HTERT RPE-1 (cell line): ENCODE measurements around the gene DLGAP1.
"Not testable (repeated sequence)": the region's sequence is repeated elsewhere in the genome, so short reads cannot be mapped to it uniquely, and the experiment has no call there.

Source experiments
- in situ Hi-C: fragments of 300-500 bp; cut with MboI; formaldehyde crosslinking; loops from 4 replicates; pipeline ENCODE4 v1.14.3; 2020; ENCODE audit warnings: low sequenced_read_pairs

Gene DLGAP1

GRCh38 chr18:3581890-3582289 lies 873.2 kb downstream of the DLGAP1 start:
- in situ Hi-C loops: no loop called here

- in situ Hi-C loops: not testable (repeated sequence)
Measured at GRCh38 chr18:3580523-3581025, 874.5 kb downstream of the DLGAP1 start.

GRCh38 chr18:3579701-3580100 lies 875.4 kb downstream of the DLGAP1 start:
- in situ Hi-C loops: no loop called here

- in situ Hi-C loops: no loop called here
Measured at GRCh38 chr18:3578621-3579020, 876.5 kb downstream of the DLGAP1 start.

GRCh38 chr18:3577281-3577855 lies 877.7 kb downstream of the DLGAP1 start:
- in situ Hi-C loops: no loop called here

- in situ Hi-C loops: no loop called here
Measured at GRCh38 chr18:3572761-3573160, 882.3 kb downstream of the DLGAP1 start.

GRCh38 chr18:3566851-3567250 lies 888.3 kb downstream of the DLGAP1 start:
- in situ Hi-C loops: no loop called here

- in situ Hi-C loops: no loop called here
Measured at GRCh38 chr18:3560755-3561154, 894.4 kb downstream of the DLGAP1 start.

- in situ Hi-C loops: no loop called here
Measured at GRCh38 chr18:3554811-3555427, 900.2 kb downstream of the DLGAP1 start.

GRCh38 chr18:3554091-3554601 lies 901.0 kb downstream of the DLGAP1 start:
- in situ Hi-C loops: no loop called here

- in situ Hi-C loops: no loop called here
Measured at GRCh38 chr18:3552305-3552704, 902.8 kb downstream of the DLGAP1 start.

GRCh38 chr18:3547891-3548615 lies 907.1 kb downstream of the DLGAP1 start:
- in situ Hi-C loops: no loop called here

GRCh38 chr18:3546106-3546505 lies 909.0 kb downstream of the DLGAP1 start:
- in situ Hi-C loops: no loop called here

GRCh38 chr18:3544537-3544936 lies 910.6 kb downstream of the DLGAP1 start:
- in situ Hi-C loops: no loop called here

GRCh38 chr18:3541549-3542386 lies 913.3 kb downstream of the DLGAP1 start:
- in situ Hi-C loops: no loop called here

GRCh38 chr18:3540805-3541548 lies 914.1 kb downstream of the DLGAP1 start:
- in situ Hi-C loops: no loop called here

GRCh38 chr18:3538954-3539617 lies 916.0 kb downstream of the DLGAP1 start:
- in situ Hi-C loops: no loop called here

- in situ Hi-C loops: no loop called here
Measured at GRCh38 chr18:3538456-3538855, 916.7 kb downstream of the DLGAP1 start.

- in situ Hi-C loops: no loop called here
Measured at GRCh38 chr18:3530807-3531206, 924.3 kb downstream of the DLGAP1 start.

- in situ Hi-C loops: no loop called here
Measured at GRCh38 chr18:3529601-3530000, 925.5 kb downstream of the DLGAP1 start.
